Urinary bladder (tissue), 4 donors: Measurements from ENCODE around the gene WASHC2C. TPM values are rescaled to one million over a fixed set of nuclear protein-coding genes. Genes with fewer than 3 reads are reported as not detected.
"Not testable (repeated sequence)": the region's sequence is repeated elsewhere in the genome, so short reads cannot be mapped to it uniquely, and the experiment has no call there.

Experiments
- DNase-seq: peaks from one replicate; pipeline ENCODE4 v3.0.0-alpha.2; 2015; ENCODE audit errors: extremely low spot score
- H3K27ac ChIP-seq: one replicate; pipeline ENCODE4 v1.5.1; 2013; ENCODE audit warnings: low read depth, mild to moderate bottlenecking, moderate library complexity
- H3K36me3 ChIP-seq: one replicate; pipeline ENCODE4 v1.6.1; 2013; ENCODE audit warnings: mild to moderate bottlenecking, moderate library complexity; ENCODE audit not compliant: insufficient read depth
- H3K4me1 ChIP-seq: one replicate; pipeline ENCODE4 v1.6.1; 2013; ENCODE audit warnings: mild to moderate bottlenecking, moderate library complexity; ENCODE audit not compliant: insufficient read depth
- H3K4me3 ChIP-seq: one replicate; pipeline ENCODE4 v1.5.1; 2013; ENCODE audit warnings: low read depth, low read length
- WGBS: extraction: QIAGEN DNeasy Blood & Tissue Kit; methylation state at CpG from one replicate; pipeline ENCODE4 v1.1.7; 2013; 5-methylcytosine and 5-hydroxymethylcytosine counted together
- polyA plus RNA-seq: library from polyadenylated mRNA; stranded (reverse); fragments of 200-250 nt; gene quantifications from one replicate; pipeline ENCODE4 v1.2.3, GENCODE V29; 2013
- total RNA-seq: library from RNA; depleted of rRNA; stranded (reverse); fragments of >200 nt; gene quantifications from one replicate; pipeline ENCODE4 v1.2.3, GENCODE V29; 2014
- donor health status: healthy with polysubstance abuse.
- donor health status: healthy.

WASHC2C gene
- total and polyA plus RNA-seq, 2 donors = 27.1 to 41.7 TPM

GRCh38 chr10:45794761-45795160 lies 67.7 kb downstream of the WASHC2C start:
- not testable (repeated sequence) for H3K4me1 ChIP-seq, H3K4me3 ChIP-seq, H3K36me3 ChIP-seq, H3K27ac ChIP-seq, DNase-seq
- WGBS = 82% methylated on average over 2 of the region's 2 CpGs

DNA sequence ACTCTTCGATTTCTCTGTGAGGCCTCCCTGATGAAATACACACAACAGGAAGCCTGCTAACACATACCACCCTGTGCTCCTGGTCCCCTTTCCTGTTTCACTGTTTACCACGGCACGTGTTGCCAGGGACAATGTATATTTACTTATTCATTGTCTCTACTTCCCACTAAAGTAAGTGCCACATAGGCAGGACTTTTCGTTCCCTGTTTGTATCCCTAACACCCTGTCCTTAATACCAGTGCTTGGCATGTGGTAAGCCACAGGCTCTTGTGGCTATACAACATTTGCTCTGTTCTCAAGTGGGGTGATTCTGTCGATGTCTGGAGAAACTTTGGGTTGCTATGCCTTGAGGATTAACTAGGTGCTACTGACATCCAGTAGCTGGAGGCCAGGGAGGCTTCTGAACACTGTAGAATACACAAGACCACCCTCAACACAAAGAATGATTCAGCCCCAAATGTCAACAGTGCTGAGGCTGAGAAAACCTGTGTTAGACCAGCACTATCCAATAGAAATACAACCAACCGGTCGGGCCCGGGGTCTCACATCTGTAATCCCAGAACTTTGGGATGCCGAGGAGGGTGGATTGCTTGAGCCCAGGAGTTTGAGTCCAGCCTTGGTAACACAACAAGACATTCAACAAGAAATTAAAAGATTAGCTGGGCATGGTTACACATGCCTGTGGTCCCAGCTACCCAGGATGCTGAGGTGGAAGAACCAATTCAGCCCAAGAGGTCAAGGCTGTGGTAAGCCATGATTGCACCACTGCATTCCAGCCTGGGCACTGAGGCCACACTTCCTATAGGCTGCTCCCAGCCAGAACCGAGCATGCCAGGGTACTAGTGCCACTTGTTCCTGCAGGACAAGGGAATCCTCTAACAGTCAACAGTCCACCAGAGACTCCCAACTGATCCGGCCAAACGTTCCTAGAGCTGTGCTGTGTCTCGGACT lies 76.3 kb downstream of the WASHC2C start:
- not testable (repeated sequence) for H3K4me1 ChIP-seq, H3K27ac ChIP-seq, DNase-seq, H3K36me3 ChIP-seq, H3K4me3 ChIP-seq
- 64% methylated on average over 13 of the region's 13 CpGs for WGBS

- 53% methylated on average over 2 of the region's 2 CpGs for WGBS
- H3K4me3 ChIP-seq, H3K4me1 ChIP-seq, DNase-seq, H3K27ac ChIP-seq, H3K36me3 ChIP-seq: not testable (repeated sequence)
Measured at GRCh38 chr10:45804996-45805395, 77.9 kb downstream of the WASHC2C start.

DNA sequence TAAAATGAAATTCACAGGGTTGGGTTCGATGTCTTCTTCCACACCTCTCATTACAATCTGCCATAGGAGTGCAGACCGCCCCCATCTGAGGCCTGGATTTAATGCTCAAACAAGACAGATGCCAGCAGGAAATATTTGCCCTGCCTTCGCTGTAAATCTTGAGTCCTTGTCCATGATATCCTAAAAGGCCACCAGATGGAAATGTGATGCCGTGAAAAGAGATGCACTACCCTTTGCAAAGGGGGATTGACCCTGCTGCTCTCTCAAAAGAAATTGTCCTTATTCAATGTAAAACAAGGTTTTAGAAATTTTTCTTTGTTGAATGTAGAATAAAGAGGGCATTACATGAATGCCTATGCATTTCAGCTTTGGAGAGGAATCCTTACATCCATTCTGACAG lies 82.8 kb downstream of the WASHC2C start:
- no peak overlapping the region for H3K4me3 ChIP-seq
- DNase-seq = no peak
- WGBS = 66% methylated on average over 4 of the region's 4 CpGs

DNA sequence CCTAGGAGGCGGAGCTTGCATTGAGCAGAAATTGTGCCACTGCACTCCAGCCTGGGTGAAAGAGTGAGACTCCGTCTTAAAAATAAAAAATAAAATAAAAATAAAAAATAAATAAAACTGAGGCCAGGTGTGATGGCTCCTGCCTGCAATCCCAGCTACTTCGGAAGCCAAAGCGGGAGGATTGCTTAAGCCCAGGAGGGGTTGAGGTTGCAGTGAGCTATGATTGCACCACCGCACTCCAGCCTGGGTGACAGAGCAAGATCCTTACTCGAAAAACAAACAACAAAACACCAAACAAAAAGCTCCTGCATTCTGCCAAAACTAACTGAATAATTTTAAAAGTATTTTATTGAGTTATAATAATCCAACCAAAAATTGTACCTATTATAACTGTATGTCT lies 84.0 kb downstream of the WASHC2C start:
- H3K27ac ChIP-seq = no peak overlapping the region
- no peaks in the 10 kb centered on the region for H3K36me3 ChIP-seq
- no peak for DNase-seq
- H3K4me3 ChIP-seq = no peak overlapping the region
- H3K4me1 ChIP-seq = no peaks in the 10 kb centered on the region
- 86% methylated on average over 6 of the region's 6 CpGs for WGBS

More for the DNA sequence above, 82.8 kb downstream of the WASHC2C start:
- Histone ChIP-seq H3K36me3 (no peaks in the 10 kb centered on the region), H3K4me1 (no peaks in the 10 kb centered on the region), H3K27ac (no peak overlapping the region)

DNA sequence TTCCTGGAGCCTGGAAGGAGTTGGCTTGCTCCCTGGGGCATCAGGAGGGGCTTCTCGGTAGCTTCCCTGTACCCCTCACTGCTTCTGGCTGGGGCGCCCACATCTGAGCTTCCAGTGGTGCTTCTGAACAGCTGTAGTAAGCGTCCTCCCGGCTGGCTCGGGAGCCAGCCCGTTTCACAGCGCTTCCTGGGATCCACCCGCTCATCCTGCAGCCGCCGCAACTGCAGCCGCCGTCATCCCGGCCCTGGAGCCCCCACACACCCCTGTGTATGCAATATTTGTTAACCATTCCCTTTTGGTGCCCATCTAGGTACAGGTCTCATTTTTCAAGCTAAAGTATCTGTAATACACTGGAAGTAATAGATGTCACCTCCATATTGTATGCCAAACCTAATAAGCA lies 85.9 kb downstream of the WASHC2C start:
- 78% methylated on average over 13 of the region's 13 CpGs for WGBS
- not testable (repeated sequence) for H3K4me1 ChIP-seq, H3K27ac ChIP-seq, DNase-seq, H3K36me3 ChIP-seq, H3K4me3 ChIP-seq

- H3K4me3 ChIP-seq = not testable (repeated sequence)
- 94% methylated on average over 4 of the region's 4 CpGs for WGBS
Measured at GRCh38 chr10:45814146-45814545, 87.1 kb downstream of the WASHC2C start.

DNA sequence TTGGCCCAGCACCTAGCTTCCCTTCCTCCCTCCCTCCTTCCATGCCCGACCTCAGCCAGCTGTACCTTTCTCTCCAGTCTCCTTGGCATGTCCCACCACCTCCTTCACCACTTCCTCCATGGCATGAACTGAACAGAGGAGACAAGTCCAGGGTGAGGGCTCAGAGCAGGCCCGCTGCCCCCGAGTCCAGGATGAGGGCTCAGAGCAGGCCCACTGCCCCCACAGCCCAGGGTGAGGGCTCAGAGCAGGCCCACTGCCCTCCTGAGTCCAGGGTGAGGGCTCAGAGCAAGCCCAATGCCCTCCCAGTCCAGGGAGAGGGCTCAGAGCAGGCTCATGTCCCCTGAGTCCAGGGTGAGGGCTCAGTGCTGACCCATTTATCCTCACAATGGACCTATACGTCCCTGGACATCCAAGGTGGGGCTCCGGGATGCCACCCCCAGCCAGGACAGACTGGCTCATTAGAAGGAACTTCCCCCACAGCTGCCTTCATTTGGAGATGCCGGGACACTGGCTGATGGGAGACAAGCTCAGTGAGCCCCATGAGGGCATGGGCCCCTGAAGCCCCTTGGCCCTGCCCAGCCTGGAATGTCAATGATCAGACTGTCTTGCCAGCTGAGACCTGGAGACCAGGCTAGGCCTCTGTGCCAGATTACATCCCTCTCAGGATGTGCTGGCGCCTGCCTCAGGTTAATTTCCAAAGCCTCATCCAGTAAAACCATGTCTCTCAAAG lies 90.2 kb downstream of the WASHC2C start:
- WGBS = 93% methylated on average over 7 of the region's 7 CpGs
- no peak overlapping the region for H3K27ac ChIP-seq
- H3K4me1 ChIP-seq = no peaks in the 10 kb centered on the region
- no peak for DNase-seq
- H3K4me3 ChIP-seq = no peak overlapping the region
- no peaks in the 10 kb centered on the region for H3K36me3 ChIP-seq

More at GRCh38 chr10:45814146-45814545, 87.1 kb downstream of the WASHC2C start:
- not testable (repeated sequence) for DNase-seq, H3K27ac ChIP-seq, H3K36me3 ChIP-seq, H3K4me1 ChIP-seq

DNA sequence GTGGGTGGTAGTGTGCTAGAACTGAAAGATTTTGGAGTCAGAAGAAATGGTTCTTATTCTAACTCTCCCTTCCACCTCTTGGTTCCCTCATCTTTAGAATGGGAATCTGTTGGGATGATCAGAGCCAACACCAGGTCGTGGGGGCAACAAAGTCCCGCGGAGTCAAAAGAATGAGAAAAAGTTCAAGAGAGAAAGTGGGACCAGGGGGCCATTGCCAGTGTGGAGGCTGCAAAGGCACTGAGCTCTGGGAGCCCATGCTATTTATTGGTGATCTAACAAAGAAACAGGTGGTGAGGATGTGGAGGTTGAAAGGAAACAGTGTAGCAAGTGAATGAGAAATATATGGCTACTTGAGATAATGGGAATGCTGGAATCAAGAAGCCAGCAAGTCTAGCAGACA lies 90.8 kb downstream of the WASHC2C start:
- DNase-seq = no peak
- WGBS = 90% methylated on average over 3 of the region's 3 CpGs
- H3K4me3 ChIP-seq = no peak overlapping the region
- no peaks in the 10 kb centered on the region for H3K4me1 ChIP-seq
- H3K27ac ChIP-seq = no peak overlapping the region
- H3K36me3 ChIP-seq = no peaks in the 10 kb centered on the region

DNA sequence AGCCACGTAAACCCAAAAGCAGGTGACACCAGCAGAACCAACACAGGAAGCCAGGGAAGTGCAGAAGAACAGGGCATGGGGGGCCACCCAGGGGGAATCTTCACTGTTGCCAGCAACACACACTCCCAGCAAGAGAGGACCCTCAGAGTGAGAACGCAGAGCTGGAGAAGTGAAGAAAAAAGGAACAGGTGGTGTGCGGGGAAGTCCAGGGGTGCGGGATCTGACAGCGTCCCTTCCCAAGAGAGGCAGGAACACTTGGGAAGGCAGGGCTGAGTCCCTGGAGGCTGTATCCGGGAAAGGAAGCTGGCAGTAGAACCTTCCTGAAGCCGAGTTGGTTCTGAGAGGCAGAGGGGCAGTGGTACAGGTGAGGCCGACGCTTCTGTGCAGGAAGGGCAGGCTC lies 92.5 kb downstream of the WASHC2C start:
- 71% methylated on average over 9 of the region's 9 CpGs for WGBS
- Histone ChIP-seq H3K4me1 (no peaks in the 10 kb centered on the region), H3K27ac (no peak overlapping the region), H3K36me3 (no peaks in the 10 kb centered on the region), H3K4me3 (no peak overlapping the region)
- DNase-seq = no peak

- not testable (repeated sequence) for H3K4me1 ChIP-seq, DNase-seq, H3K4me3 ChIP-seq, H3K27ac ChIP-seq, H3K36me3 ChIP-seq
- WGBS = 75% methylated on average over 6 of the region's 6 CpGs
Measured at GRCh38 chr10:45820107-45820830, 93.2 kb downstream of the WASHC2C start.

DNA sequence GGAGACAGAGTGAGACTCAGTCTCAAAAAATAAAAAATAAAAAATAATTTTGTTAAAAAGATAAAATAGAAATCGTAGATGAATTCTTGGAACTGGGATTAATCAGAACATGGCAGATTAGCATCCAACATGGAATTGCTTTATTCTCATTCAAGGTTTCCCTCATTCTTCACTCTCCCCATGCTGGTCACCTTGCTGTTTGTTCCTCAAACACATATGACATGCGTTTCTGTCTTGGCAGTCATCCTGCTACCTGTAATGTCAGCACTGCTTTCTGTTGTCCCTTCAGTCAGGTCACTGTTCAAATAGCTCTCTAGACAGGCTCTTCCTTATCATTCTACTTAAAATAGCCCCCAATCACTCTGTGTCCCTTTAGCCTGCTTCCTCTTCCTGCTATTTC lies 95.9 kb downstream of the WASHC2C start:
- H3K27ac ChIP-seq, H3K4me3 ChIP-seq, H3K4me1 ChIP-seq, DNase-seq, H3K36me3 ChIP-seq: not testable (repeated sequence)
- WGBS = 73% methylated on average over 2 of the region's 2 CpGs
